H54 (cell line): ENCODE data around the gene GINS2.

ENCODE experiments used
- DNase-seq: peaks from one replicate; pipeline ENCODE4 v3.0.0; 2011; ENCODE audit warnings: low spot score, mixed read lengths; ENCODE audit not compliant: insufficient read length
- FAIRE-seq: peaks from 3 replicates; lab custom pipeline; 2011; peaks lifted over from hg19 to GRCh38; lab: Jason Lieb, UNC
- POLR2A ChIP-seq: IDR thresholded peaks from 2 replicates; pipeline ENCODE4 v1.6.1; 2011; ENCODE audit warnings: low read depth, mild to moderate bottlenecking, low read length

The GINS2 gene

GRCh38 chr16:85636234-85636812 is 52.4 kb downstream of the GINS2 start:
- DNase-seq, result no peak
- TF ChIP-seq POLR2A, result no peak
- FAIRE-seq, result no peak

GRCh38 chr16:85635545-85636140 is 53.1 kb downstream of the GINS2 start:
- no peak for TF ChIP-seq POLR2A
- FAIRE-seq, result no peak

GRCh38 chr16:85634747-85635544 is 53.8 kb downstream of the GINS2 start:
- FAIRE-seq (no peak), DNase-seq (no peak)
- TF ChIP-seq POLR2A, result no peak

More at GRCh38 chr16:85635545-85636140, 53.1 kb downstream of the GINS2 start:
- no peak for DNase-seq

- no peak for TF ChIP-seq POLR2A
- DNase-seq, result no peak
- FAIRE-seq, result no peak
Measured at GRCh38 chr16:85633888-85634287, 54.9 kb downstream of the GINS2 start.

GRCh38 chr16:85633438-85633743 is 55.4 kb downstream of the GINS2 start:
- FAIRE-seq (no peak), DNase-seq (no peak)
- TF ChIP-seq POLR2A, result no peak

GRCh38 chr16:85632709-85633437 is 55.9 kb downstream of the GINS2 start:
- TF ChIP-seq POLR2A, result no peak
- DNase-seq (no peak), FAIRE-seq (no peak)

GRCh38 chr16:85631802-85632393 is 56.9 kb downstream of the GINS2 start:
- FAIRE-seq (no peak), DNase-seq (no peak)
- TF ChIP-seq POLR2A, result no peak

- TF ChIP-seq POLR2A, result no peak
- FAIRE-seq (no peak), DNase-seq (no peak)
Measured at GRCh38 chr16:85631230-85631629, 57.5 kb downstream of the GINS2 start.

- TF ChIP-seq POLR2A, result no peak
- no peak for DNase-seq
- FAIRE-seq, result no peak
Measured at GRCh38 chr16:85629853-85630252, 58.9 kb downstream of the GINS2 start.

- FAIRE-seq (no peak), DNase-seq (no peak)
- no peak for TF ChIP-seq POLR2A
Measured at GRCh38 chr16:85629326-85629725, 59.4 kb downstream of the GINS2 start.

- no peak for FAIRE-seq
- no peak for DNase-seq
- no peak for TF ChIP-seq POLR2A
Measured at GRCh38 chr16:85628645-85629044, 60.1 kb downstream of the GINS2 start.

GRCh38 chr16:85628265-85628556 is 60.5 kb downstream of the GINS2 start:
- no peak for DNase-seq
- FAIRE-seq, result no peak
- no peak for TF ChIP-seq POLR2A

GRCh38 chr16:85627526-85628264 is 61.1 kb downstream of the GINS2 start:
- FAIRE-seq (no peak), DNase-seq (no peak)
- no peak for TF ChIP-seq POLR2A
